EH (cell line): Measurements from ENCODE around the gene OR7A5.
A peak's percentile ranks its signal among the peaks of the same experiment; 100 is the strongest.
"Not testable (repeated sequence)": the region's sequence is repeated elsewhere in the genome, so short reads cannot be mapped to it uniquely, and the experiment has no call there.

ENCODE experiments used
- DNase-seq: peaks from one replicate; pipeline ENCODE4 v3.0.0-alpha.2; 2015; ENCODE audit warnings: low read depth

Gene OR7A5

DNA sequence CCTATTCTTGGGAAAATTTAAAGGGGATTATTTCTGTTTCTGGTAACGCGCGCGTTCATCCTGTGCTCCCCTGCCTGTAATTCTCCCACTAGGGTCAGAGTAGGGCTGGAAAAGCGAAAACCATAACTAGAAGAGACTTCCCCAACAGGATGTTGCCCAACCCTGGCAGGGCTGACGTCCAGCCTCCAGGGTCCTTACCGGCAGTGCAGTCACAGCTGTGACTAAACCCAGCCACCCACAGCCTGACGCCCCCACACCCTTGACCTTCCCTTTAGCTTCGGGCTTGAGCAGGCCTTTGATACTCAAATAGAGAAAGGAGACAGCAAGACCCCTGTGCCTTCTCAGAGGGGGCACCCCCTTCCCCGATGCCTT, 50.3 kb downstream of the OR7A5 start:
- DNase-seq, result peak; percentile 78

DNA sequence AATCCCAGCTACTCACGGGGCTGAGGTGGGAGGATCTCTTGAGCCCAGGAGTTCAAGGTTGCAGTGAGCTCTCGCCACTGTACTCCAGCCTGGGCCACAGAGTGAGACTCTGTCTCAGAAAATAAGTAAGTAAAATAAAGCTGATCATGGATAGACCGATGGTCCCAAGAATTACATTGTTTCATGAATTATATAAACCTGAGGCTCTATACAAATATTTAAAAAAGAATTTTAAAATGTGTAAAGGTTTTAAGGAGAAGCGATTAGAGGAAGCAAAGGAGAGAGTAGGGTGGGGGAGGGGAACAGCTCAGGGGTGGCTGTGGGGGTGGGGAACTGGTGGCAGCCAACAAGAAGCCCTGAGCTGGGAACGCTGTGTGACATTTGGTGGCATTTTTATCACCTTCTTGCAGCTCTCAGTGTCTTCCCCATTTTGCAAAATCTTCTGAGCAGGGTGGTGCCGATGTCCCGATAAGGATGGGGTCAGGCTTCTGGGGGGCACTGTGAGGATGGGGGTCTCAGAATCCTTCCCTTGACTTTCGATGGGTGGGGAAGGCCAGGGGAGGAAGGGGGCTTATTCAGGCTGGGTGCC, 51.5 kb downstream of the OR7A5 start:
- not testable (repeated sequence) for DNase-seq

DNA sequence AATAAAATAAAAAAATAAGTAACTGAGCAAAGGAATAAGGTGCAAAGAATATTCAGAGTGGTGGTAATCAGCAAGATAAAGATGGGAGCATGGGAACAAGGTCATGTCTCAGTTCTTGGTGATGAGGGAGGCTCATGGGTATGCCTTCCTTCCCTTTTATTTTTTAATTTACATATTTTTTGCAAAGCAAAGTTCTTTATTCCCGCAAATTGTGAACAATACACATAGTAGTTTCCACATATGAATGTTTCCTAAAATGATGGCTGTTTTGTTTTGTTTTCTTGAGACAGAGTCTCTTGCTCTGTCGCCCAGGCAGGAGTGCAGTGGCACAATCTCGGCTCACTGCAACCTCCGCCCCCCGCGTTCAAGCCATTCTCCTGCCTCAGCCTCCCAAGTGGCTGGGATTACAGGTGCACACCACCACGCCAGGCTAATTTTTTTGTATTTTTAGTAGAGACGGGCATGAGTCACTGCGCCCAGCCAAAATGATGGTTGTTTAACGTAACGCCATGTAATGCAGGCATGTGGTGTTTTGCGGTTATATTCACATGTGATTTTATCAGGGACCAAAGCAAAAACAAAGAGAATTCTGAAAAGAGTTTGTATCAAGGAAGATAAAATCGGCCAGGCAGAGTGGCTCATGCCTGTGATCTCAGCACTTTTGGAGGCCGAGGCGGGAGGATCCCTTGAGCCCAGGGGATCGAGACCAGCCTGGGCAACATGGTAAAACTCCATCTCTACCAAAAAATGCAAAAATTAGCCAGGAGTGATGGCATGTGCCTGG, 52.2 kb downstream of the OR7A5 start:
- no peak for DNase-seq

DNA sequence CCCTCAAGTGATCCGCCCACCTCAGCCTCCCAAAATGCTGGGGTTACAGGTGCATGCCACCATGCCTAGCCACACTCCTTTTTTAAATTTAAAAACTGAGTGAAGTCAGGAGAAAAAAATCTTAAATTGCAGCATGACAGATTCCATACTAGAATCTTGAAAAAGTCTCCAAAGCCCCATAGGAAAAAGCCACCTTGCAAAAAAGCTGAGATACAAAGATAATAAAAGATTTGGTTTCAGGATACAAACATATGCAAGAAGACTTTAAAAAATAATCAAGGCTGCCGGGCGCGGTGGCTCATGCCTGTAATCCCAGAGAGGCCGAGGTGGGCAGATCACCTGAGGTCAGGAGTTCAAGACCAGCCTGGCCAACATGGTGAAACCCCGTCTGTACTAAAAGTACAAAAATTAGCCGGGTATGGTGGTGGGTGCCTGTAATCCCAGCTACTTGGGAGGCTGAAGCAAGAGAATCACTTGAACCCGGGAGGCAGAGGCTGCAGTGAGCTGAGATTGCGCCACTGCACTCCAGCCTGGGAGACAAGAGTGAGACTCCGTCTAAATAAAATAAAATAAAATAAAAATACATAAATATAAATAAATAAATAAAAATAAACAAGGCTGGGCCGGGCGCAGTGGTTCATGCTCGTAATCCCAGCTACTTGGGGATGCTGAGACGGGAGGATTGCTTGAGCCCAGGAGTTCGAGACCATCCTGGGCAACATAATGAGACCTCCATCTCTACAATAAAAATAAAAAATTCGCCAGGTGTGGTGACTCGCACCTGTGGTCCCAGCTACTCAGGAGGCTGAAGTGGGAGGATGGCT, 53.1 kb downstream of the OR7A5 start:
- DNase-seq, result not testable (repeated sequence)

DNA sequence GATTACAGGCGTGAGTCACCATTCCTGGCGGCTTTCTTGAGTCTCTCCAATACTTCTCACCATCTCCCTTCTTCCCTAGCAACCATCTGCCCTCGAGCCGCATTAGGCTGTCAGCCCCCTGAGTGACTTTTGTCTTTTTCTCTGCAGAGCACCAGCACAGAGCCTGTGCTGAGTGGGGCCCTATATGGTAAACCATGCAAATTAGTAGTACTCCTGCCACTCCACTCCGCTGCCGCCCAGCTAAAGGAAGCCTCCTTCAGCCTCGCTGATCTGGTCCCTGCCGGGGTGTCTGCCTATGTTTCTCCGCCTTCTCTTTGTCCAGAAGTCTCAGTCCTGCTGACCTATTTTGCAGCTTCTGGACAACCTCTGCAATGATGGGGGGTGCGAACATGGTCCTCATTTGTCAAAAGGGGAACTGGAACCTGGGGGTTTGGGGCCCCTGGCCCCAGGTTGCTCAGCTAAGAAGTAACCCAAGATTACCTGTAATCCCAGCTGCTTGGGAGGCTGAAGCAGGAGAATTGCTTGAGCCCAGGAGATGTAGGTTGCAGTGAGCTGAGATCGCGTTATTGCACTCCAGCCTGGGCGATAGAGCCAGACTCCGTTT, 54.3 kb downstream of the OR7A5 start:
- not testable (repeated sequence) for DNase-seq

DNA sequence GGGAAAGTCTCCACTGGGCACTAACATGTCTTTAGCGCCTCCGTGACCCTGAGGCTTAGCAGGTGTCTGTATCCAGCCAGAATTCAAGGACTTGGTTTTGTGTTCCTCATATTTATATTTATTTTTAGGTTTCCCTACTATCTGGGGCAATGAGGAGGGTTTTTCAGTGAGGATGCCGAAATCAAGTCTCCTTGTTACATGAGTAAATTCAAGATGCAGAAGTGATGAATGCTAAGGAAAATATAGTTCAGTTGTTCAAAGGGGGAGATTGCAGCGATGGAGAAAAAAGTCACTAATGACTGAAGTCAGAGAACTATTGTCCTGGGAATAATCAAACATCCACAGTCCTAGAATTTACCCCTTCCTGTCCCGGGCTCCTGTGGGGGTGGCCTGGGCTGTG, 55.8 kb downstream of the OR7A5 start:
- no peak for DNase-seq

DNA sequence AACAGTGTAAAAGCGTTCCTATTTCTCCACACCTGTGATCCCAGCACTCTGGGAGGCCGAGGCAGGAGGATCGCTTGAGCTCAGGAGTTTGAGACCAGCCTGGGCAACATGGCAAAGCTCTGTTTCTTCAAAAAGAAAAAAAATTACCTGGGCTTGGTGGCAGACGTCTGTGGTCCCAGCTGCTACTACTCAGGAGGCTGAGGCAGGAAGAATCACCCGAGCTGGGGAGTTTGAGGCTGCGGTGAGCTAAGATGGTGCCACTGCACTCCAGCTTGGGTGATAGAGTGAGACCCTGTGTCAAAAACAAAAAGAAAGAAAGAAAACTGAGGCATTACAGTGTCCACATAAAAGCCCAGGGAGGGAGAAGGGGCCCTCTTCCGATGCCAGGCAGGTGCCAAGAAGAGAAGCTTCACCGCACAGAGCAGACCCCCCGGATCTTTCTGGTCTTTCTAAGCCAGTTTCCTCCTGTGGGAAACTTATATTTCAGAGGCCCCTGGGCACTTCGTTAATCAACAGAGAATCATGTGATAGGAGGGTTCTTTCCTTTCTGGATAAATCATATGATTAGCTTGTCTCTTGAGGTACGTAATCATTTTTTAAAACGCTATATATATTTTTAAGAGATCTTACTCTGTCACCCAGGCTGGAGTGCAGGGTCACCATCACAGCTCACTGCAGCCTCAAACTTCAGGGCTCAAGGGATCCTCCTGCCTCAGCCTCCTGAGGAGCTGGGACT, 56.7 kb downstream of the OR7A5 start, which contains the start of gene ADGRE2:
Gene ADGRE2, minus strand, starts transcription at position 451 of the 736 bp plus-strand sequence. CDS start 1,804 bp downstream, outside the sequence.
- DNase-seq, result not testable (repeated sequence)

DNA sequence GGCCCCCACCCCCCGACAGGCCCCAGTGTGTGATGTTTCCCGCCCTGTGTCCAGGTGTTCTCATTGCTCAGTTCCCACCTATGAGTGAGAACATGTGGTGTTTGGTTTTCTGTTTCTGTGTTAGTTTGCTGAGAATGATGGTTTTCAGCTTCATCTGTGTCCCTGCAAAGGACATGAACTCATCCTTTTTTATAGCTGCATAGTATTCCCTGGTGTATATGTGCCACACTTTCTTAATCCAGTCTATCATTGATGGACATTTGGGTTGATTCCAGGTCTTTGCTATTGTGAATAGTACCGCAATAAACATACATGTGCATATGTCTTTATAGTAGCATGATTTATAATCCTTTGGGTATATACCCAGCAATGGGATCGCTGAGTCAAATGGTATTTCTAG, 57.3 kb downstream of the OR7A5 start:
- DNase-seq, result not testable (repeated sequence)
